ENCODE data around the gene RAD1. TPM values are rescaled to one million over a fixed set of nuclear protein-coding genes. Genes with fewer than 3 reads are reported as not detected.

The RAD1 gene
- total RNA-seq, result 27.7 and 28.2 TPM in 2 replicates

GRCh38 chr5:34915139-34915855 lies at the start of gene RAD1, which contains the start of gene BRIX1:
Gene RAD1 (minus strand): TSS chr5:34915504. CDS start chr5:34914892, 612 bp downstream.
Gene BRIX1 (plus strand): TSS chr5:34915711. CDS start chr5:34915739, 28 bp downstream.

GRCh38 chr5:34929134-34929719 lies 13.9 kb upstream of the RAD1 start, which contains the start of gene DNAJC21:
Gene DNAJC21 (plus strand): TSS chr5:34929559. CDS start chr5:34929820, 261 bp downstream.

Other genes starting within 250 kb of the RAD1 start
- gene TTC23L, start 76.3 kb downstream of the RAD1 start, total RNA-seq, result 0.07 TPM in 1 of 2 replicates, not detected in the other
- gene BRIX1, start 207 bp upstream of the RAD1 start, total RNA-seq, result 59.2 and 64.0 TPM in 2 replicates
- gene DNAJC21, start 14.1 kb upstream of the RAD1 start, total RNA-seq, result 37.2 and 38.3 TPM in 2 replicates
- not detected in 2 replicates for gene AGXT2, start 132.4 kb upstream of the RAD1 start, total RNA-seq

Data from thoracic aorta endothelial cell (primary cell).